Medulla oblongata (tissue), 1 donor: Measurements from ENCODE around the gene SLC16A8.

ENCODE experiments used
- DNase-seq: peaks from one replicate; pipeline ENCODE4 v3.0.0-alpha.2; 2015; ENCODE audit errors: extremely low spot score

Gene SLC16A8

DNA sequence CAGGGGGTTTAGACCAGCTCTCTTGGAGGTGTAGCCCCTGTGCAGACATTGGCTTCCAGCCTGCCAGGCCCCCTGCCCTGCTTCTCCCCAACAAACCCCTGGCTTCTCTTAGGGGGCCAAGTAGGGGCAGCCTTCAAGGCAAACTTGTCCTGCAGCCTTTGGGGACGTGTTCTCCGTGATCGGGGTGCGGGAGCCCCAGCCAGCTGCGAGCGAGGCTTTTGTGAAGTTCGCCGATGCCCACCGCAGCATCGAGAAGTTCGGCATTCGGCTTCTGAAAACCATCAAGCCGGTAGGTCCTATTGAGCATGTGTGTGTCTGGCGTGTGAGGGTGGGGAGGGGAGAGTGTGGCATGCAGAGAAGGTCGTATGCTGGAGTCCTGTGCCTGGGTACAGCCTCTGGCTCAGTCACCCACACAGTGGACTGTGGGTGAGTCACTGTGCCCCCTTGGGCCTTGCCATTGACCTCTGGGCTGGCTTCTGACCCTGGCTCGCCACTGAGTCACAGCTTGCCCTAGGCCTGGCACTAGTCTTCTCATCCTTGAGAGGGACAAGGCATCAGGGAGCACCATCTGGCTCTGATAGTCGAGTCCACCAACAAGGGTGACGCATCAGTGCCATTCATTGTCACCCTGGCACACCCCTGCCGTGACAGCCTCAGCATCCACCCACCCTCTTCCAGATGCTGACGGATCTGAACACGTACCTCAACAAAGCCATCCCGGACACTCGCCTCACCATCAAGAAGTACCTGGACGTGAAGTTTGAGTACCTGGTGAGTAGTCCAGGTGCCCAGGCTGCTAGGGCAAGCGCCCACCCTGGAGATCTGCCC is 11.4 kb downstream of the SLC16A8 start:
- DNase-seq: no peak

DNA sequence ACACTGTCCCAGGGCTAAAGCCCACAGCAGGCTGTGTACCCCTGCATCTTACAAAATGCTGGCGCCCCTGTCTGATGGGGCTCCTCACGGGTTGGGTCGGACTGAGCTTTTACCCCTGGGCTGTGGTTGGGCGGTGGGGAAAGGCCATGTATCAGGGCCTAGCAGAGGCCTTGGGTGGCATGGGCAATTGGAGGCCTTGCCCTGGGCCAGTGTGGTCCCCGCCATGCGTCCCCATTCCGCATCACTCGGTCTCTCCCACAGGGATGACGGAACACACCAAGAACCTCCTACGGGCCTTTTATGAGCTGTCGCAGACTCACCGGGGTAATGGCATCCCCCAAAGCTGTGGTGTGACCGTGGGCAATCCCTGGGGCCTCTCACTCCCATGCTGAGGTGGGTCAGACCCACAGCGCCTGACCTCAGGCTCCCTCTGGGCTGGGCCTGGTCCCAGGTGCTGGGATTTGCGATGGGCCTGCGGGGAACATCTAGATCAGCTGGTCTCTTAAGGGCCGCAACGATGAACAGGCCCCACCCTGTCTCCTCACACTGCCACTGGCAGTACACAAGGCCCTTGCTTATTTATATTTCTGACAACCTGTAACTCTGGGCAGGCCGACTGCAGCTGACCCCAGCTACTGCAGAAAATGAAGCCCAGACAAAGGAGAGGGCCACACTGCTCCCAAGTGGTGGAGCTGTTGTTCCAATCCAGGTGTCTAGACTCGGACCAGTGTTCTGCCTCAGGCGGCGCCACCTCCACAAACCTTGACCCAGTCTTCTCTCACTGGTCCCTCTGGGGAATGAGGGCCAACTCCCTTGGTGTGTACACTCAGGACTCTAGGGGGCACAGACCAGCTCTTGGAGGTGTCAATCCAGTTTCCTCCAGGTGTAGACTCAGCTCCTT is 12.3 kb downstream of the SLC16A8 start:
- DNase-seq: no peak

DNA sequence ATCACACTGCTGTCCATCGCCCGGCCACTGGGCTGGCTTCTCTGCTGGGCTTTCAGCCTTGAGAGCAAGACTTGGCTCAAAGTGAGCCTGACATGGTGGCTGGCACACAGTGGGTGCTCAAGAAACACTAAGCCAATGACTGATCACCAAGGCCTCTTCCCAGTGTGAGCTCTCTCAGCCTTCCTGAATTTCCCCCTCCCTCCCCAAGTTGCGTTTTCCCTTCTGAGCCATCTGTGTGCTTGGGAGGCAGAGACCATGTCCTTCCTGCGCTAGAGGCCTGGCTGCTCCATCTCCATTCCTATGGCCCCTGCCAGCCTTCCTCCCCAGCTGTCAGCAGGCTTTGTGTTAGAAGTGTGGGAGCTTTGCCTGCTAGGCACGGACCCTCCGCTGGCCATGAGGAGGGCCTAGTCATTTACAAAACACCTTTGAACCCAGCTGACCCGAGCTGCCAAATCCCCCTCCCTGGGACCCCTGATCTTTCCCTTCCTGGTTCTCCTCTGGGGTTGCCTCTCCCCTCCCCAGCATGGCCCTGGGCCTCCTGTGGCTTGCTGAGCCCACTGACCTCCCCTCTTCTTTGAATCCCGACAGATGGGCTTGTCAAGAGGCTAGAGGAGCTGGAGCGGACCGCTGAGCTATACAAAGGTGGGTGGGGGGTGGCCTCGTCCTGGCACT is 13.6 kb downstream of the SLC16A8 start:
- no peak for DNase-seq

DNA sequence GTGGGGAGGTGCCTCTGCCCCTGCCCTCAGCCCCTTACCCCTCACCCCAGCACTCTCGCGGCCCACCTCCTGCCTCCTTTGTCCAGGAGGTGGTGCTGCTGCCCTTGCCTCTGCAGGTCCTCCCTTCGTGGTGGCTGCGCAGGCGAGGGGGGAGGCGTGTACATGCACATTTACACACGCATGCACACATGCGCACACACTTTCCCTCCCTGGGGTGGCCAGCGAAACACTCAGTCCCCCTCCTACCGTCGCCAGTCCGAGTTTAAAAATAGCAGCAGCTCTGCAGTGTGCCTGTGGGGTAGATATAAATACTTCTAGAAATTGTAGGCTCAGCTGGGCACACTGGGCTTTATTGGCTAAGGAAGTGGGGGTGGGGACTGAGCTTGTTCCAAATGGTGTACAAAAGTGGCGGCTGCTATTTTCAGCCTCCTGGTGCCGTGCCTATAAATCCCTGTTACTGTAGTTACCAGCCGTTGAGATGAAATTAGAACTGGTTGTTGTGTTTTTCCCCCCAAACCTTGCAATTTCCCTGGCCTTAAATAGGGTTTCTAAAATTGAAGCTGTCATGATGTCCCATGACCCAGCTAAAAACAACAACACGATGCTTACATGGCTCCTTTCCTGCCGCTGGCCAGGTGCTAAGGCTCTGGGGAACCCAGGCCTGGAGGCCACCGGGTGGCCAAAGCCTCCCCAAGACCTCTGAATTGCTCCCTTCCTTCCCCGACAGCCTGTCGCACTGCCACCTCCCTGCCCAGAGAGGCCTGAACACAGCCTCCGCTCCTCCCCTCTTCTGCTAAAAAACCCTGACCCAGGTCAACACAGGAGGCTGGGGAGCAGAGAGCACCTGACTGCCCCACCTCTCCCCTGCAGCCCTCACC is 14.4 kb downstream of the SLC16A8 start:
- DNase-seq: peak; percentile 82

DNA sequence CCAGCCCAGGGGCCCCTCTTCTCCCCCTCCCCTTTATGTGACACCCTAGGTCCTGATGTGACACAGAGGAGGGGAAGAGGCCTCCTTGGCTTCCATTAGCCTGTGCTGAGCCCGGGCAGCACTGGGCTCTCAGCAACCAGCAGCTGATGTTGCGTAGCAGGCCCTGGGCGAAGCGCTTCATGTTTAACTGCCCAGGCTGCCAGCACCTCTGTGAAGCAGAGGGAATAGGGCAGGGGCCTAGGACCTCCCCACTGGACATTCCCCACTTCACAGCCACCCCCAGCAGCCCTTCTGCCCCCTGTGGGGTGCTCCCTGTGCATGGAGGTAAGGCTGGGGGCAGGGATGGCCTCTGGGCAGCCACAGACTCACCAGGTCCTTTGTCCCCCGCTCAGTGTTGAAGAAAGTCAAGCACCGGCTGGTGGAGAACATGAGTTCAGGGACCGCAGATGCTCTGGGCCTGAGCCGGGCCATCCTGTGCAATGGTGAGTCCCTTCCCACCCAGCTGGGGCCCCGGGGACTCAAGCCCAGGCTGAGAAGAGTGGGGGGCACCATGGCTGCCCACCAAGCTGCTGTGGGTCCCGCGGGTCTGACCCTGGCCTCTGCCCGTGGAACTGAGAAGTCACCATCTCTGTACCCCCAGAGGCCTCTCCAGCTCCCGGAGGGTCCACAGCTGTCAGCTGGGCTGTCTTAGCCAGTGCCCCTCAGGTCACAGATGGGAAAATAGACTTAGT is 15.2 kb downstream of the SLC16A8 start:
- DNase-seq: no peak

DNA sequence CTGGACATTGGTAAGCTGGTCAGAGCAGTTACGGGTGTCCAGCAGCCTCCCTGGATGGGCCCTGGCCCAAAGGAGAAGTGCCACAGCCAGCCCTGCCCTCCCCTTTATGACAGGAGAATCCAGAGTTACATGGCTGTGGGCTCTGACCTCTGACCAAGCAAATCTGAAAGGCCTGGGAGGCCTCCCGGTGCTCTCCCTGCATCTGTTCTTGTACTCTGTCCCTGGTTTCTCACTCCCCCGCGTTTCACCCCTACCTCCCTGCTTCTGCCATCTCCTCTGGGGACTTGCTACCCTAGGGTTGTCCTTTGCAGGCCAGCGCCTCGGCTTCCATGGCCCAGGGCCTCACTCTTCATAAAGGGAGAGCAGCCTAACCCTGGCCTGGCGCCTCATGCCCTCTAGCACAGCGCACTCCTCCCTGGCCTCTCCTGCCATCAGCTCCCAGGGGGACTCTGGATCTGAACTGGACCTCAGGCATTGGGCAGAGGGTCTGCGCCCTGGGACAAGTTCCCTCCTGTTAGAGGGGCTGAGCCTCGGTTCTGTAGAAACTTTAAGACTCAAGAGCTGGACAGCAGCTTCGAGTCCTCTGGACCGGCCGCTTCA is 16.1 kb downstream of the SLC16A8 start:
- DNase-seq: no peak

DNA sequence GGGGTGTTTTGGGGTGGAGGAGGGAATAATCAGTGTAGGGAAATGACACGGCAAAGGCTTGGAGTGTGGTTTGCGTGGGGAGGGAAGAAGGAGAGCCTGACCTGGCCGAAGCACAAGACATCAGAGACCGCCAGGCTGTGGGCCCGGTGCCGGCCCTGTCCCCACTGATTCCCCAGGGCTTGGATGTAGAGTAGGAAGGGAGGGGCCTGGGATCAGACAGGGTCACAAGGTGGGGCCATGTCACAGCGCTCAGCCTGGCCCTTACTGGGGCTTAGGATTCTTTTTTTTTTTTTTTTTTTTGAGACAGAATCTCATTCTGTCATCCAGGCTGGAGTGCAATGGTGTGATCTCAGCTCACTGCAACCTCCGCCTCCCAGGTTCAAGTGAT is 17.0 kb downstream of the SLC16A8 start:
- no peak for DNase-seq

DNA sequence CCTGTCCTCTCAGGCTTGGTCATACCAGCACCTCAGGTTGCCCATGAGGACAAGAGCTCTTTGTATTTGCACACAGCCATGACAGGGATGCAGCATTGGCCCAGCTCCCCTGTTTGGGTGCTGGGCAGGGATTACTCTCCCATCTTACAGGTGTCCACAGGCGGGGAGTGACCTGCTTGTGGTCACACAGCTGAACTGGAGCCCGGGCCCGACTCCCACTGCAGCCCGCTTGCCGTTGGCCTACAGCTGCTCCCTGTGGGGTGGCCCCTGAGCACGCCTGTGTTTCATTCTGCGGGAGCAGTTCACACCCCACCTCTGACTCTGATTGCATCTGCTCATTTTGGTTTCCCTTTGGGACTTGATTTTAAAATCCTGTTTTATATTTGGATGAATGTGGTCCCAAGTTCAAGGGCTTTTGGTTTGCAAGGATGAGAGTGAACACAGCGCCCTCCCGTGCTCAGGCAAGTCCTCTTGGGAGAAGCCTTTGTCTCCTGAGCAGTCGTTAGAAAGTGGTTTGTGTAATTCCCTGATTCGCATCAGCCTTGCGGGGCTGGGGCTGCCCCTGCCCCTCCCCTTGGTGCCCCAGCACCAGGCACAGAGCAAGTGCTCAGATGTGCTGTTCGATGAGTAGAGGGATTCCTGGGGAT is 17.5 kb downstream of the SLC16A8 start:
- DNase-seq: no peak

DNA sequence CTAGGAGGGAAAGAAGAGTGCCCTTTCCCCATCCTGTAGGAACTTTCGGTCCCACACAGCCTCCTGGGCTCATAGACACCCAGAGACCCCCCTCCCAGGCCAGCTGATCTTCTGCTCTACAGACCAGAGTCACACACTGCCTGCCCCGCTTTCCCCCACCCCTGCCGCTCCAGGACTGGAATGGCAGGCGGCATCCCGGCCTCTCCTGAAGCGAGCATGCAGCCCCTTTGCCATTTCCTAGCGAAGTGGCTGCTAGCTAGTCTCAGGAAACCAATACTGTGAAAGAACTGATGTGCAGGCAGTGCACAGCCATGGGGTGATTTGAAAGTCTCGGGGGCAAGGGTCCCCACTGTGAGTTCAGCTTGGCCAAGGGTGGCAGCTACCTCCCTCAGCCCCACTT is 18.4 kb downstream of the SLC16A8 start:
- DNase-seq: no peak

DNA sequence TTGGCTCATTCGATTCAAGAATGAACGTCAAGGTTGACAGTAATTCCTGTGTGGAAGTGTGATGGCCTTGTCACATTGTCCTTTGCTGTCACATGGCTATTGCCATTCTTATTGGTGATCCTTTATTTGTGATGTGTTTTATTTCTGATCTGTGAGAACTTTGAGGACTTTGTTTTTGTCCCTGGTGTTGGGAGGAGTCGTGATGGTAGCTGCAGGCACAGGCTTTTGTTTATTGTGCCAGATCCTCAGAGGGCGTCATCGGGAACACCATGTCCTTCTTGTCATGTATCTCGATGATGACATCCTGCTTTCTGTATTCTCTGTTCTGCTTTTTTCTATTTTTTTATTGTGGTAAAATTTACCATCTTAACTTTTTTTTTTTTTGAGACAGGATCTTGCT is 21.2 kb downstream of the SLC16A8 start:
- peak; percentile 80 for DNase-seq

DNA sequence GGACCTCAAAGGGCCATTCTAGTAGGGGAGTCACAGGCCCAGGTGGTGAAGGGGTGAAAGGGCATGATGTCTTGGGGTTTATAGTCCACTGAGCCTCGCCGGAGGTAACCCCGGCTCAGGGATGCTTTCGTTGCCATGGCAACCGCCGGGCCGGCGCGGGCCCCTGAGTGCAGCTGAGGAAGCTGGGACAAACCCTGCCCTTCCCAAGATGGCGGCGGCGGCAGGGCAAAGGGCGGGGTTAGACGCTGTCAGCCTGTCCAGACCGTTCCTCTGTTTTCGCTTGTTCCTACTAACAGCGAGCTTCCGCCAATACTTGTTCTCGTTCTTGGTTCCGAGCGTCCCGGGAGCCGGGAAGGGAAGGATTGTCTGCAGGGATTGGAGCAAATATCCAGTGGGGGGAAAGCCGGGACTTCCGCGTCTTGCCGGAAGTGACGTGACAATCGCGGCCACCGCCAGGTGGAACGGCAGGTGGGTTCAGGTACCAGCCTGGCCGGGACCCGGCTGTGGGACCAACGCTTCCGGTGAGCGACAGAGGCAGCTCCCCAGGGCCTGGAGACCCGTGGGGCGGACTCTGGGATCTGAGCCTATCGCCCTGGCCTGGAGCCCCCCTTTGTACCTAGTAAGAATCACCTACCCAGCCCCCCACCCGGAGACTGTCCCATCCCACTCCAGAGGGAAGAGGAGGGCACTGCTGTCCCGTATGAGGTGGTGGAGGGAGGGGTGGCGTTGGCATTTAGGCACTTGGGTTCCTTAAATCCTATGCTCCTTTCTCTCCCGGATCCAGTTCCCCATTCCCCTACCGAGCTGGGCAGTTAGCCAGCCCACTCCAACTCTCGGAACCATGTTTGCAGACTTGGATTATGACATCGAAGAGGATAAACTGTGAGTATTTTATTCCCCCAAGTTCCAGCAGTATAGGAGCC is 26.8 kb downstream of the SLC16A8 start, which contains the start of gene PICK1:
Gene PICK1 (plus strand): TSS at position 436 of the 923 bp plus-strand sequence. CDS start 406 bp downstream, at position 842.
- peak; percentile 97 for DNase-seq

DNA sequence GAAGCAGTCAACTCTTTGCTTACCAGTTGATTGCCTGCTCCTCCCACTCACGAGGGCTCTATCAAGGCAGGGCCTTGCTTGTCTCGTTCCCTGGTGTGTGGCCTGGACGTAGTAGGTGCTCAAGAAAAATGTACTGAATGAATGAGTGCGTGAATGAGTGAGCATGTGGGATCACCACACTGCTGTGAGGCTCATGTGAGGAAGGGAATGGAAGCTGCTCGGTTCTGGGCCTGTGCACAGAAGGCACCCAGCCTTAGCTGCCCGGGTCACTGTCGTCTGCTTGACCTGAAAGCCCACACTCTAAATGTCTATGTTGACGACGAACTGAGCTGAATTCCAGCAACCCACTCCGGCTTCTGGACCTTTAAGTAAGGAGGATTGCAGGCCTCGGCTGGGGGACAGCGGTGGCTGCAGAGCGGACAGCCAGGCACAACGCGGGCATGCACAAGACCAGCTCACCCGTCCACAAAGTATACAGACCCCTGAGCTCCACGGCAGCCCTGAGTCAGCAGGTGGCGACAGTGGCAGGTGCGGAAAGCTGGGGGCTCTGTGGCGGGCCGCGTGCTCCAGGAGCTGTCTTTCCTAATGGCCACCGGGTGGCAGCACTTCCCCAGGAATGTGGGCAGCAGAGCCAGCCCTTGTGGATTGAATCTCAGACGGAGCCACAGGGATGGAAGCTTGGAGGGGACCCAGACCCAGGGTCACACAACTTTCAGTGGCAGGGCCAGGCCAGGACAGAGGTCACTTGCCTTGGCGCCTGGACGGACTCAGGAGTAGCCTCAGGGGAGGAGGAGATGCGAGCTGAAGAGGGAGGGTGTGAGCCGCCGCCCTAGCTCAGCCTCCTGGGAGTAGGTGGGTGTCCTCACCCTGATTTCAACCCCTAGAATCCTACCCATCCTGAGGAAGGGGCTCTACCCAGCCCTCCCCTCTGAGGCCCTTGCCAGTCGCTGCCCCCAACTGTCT is 31.8 kb downstream of the SLC16A8 start:
- DNase-seq: peak; percentile 92

DNA sequence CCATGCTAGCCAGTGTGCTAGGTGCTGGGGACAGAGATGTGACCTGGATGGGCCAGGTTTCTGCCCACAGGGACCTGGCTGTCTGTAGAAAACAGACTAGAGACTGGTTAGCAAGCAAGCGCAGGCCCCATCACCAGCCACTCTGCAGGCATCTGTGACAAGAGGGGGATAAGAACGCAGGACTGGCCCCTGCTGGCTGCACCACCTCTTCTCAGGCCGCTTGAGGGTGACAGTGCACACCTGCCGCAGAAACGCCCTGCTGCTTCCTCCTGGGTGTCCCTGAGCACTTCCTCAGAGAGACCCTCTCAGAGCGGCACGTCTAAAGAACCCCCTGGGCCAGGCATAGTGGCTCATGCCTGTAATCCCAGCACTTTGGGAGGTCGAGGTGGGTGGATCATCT is 32.7 kb downstream of the SLC16A8 start:
- no peak for DNase-seq

DNA sequence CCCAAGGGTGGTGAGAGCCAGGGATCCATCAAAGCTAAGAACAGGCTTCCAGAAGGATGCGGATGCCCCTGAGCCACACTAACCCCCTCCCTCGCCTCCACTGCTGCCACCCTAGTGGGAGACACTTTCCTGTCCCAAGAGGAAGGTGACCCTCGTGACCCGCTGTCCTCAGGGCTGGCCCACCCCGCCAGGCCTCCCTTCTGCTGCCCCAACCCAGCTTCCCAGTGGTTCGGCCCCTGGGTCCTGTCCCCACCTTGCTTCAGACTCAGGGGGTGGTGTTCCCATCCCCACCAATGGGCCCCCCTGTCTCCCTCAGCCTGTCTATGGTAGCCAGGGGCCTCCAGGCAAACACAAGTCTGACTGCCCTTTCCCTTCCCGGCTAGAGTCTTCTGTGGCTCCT is 33.3 kb downstream of the SLC16A8 start:
- no peak for DNase-seq

DNA sequence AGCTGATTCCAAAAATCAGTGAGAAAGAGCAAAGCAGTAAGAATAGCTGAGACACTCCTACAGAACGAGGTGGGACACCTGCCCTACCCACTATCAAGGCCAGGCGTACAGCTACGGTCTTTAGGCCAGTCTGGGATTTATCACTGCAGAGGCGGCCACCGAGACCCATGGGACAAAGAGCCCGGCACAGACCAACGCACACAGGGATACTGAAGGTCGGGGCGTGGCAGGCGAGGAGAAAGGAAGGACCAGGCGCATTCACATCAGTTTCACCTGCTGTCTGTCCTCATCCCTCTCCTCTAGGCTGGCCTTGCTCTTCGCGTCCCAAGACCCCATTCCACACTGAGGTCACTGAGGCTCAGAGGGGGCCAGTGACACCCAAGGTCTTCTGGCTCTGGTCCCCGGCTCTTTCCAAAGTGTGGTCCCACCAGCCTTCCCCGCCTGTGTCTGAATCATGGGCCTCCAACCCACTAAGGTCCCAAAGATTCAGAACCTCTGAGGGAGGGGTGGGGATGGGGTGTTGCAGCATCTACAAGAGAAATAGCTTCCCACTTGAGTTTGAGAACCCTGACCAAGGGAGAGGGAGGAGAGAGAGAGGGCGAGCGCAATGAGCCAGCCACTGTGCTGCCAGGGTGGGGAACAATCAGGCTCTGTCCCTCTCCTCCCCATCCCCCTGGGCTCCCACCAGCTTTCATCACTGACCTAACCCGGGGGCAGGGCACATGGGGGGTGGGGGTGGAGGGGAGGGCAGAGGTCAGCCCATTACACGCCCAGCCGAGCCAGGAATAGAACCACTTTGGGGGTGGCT is 34.0 kb downstream of the SLC16A8 start:
- DNase-seq: peak; percentile 84

DNA sequence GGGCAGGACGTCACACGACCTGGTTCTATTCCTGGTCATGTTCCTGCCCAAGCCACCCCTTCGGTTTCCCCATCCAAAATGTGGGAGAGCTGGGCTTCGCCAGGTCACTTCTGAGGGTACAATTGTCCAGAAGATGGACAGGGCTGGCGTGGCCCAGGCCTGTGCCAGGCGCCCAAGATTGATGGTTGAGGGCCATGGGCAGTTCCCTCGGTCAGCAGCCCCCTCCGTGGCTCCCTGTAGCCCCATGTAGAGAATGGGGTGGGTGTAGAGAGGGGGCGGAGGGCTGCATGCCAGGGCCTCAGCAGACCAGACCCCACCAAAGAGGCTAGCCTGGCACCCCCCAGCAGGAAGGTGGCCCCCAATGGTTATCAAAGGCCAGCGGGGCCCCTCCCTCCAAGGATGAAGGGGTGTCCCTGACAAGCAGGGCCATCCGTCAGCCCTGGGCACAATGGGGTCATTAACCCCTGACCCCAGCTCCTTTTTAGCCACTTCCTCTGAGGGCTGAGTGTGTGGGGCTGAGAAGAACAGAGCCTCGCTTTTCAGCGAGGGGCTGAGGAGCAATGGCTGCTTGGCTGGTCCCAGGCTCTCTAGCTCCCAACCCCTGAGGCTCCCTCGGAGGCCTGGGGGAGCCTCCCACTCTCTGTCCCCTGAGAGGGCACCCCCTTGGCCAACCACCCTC is 37.8 kb downstream of the SLC16A8 start:
- no peak for DNase-seq
